Peyer's patch (tissue), 4 donors: ENCODE results near the gene CYP4X1. TPM values are rescaled to one million over a fixed set of nuclear protein-coding genes. Genes with fewer than 3 reads are reported as not detected.

ENCODE experiments used
- DNase-seq, 3 donors: peaks; one replicate each; pipeline ENCODE4 v3.0.0-alpha.2; 2017 to 2019
- H3K27ac ChIP-seq, 4 donors: fragments of 200-600 bp; sonication (generic); one replicate each; pipeline ENCODE4 v1.5.1; 2016 to 2019
- H3K27me3 ChIP-seq, 2 donors: fragments of 200-600 bp; sonication (generic); one replicate each; pipeline ENCODE4 v1.5.1; 2019
- H3K36me3 ChIP-seq, 3 donors: fragments of 200-600 bp; sonication (generic); one replicate each; pipeline ENCODE4 v1.5.1; 2016 to 2019
- H3K4me1 ChIP-seq, 4 donors: fragments of 200-600 bp; sonication (generic); one replicate each; pipeline ENCODE4 v1.5.1; 2016 to 2019
- H3K4me3 ChIP-seq, 4 donors: fragments of 200-600 bp; sonication (generic); 1 replicate in 3 of 4; 2 replicates in 1 of 4; pipeline ENCODE4 v1.5.1; 2016 to 2019; ENCODE audit warnings: mild to moderate bottlenecking in 1 of 4
- H3K9me3 ChIP-seq, 4 donors: fragments of 200-600 bp; sonication (generic); one replicate each; pipeline ENCODE4 v1.5.1; 2016 to 2019; ENCODE audit warnings: mild to moderate bottlenecking in 1 of 4
- POLR2A ChIP-seq, 2 donors: fragments of 450-650 bp; IDR thresholded peaks; one replicate each; pipeline ENCODE4 v1.5.1; 2017; ENCODE audit warnings: antibody characterized with exemption in 2 of 2, mild to moderate bottlenecking in 2 of 2, moderate library complexity in 2 of 2
- total RNA-seq, 4 donors: library from RNA; depleted of rRNA; stranded (reverse); fragments of >200 nt; gene quantifications; one replicate each; pipeline ENCODE4 v1.1.0, GENCODE V29; 2016
- TF ChIP-seq, protein P1 (sequence below), 6 experiments: fragments of 450-650 bp in 4 of 6; fragments of 200-600 bp in 2 of 6; sonication (generic) in 1 of 6; IDR thresholded peaks; one replicate each; pipeline ENCODE4 v1.5.1; 2017 to 2019; ENCODE audit warnings: antibody characterized with exemption in 6 of 6, mild to moderate bottlenecking in 3 of 6, moderate library complexity in 1 of 6

The CYP4X1 gene
- total RNA-seq, 4 donors from 2014 or later: 2.1 to 21.5 (median 4.8) TPM; not detected in 1

DNA sequence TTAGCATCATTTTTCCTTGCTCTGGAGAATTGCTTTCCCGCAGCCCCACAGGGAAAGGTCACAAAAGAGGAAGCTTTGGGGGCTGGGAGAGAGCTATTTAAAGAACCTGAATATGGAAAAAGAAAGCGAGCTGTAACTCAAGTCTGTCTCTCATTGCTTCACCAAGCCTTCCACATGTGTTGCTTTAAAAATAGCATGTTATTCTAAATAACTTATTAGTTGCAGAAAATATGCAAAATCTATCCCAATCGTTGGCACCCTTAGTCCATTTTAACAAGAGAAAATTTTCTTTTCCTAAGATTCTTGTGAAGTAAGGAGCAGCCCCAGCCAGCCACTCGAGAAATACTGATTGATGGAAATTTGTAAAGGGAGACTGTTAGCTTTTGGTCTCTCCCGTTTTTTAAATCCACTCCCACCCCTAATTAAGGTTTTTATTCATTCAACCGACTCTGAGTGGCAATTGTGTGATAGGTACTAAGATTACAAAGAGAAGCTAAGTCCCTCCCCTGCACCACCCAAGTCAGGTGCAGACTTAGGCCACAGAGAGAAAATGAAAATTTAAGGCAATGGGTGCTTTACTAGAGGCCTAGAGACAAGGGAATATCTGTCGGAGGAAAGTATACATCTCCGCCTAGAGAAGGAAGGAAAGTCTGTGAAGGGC is 802 bp downstream of the CYP4X1 start:
- peak overlapping the region in 2 of 4 donors; percentile 32 to 35 for H3K4me3 ChIP-seq
- TF ChIP-seq, protein P1, sequence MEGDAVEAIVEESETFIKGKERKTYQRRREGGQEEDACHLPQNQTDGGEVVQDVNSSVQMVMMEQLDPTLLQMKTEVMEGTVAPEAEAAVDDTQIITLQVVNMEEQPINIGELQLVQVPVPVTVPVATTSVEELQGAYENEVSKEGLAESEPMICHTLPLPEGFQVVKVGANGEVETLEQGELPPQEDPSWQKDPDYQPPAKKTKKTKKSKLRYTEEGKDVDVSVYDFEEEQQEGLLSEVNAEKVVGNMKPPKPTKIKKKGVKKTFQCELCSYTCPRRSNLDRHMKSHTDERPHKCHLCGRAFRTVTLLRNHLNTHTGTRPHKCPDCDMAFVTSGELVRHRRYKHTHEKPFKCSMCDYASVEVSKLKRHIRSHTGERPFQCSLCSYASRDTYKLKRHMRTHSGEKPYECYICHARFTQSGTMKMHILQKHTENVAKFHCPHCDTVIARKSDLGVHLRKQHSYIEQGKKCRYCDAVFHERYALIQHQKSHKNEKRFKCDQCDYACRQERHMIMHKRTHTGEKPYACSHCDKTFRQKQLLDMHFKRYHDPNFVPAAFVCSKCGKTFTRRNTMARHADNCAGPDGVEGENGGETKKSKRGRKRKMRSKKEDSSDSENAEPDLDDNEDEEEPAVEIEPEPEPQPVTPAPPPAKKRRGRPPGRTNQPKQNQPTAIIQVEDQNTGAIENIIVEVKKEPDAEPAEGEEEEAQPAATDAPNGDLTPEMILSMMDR (IDR thresholded peaks at IDR 0.05): no peak
- no peak for TF ChIP-seq POLR2A (IDR thresholded peaks at IDR 0.05)
- H3K27me3 ChIP-seq: no peaks in the 10 kb centered on the region
- H3K4me1 ChIP-seq: peaks cover 0 to 11% (median 0%) of the 10 kb centered on the region in 4 donors
- no peaks in the 10 kb centered on the region for H3K36me3 ChIP-seq
- H3K9me3 ChIP-seq: no peaks in the 10 kb centered on the region
- DNase-seq: no peak
- no peak overlapping the region for H3K27ac ChIP-seq

GRCh38 chr1:47030170-47030805 is 6.8 kb downstream of the CYP4X1 start:
- Histone ChIP-seq H3K9me3 (no peaks in the 10 kb centered on the region), H3K4me1 (no peaks in the 10 kb centered on the region), H3K27ac (no peak overlapping the region), H3K4me3 (no peak overlapping the region), H3K27me3 (no peaks in the 10 kb centered on the region), H3K36me3 (no peaks in the 10 kb centered on the region)
- no peak for DNase-seq
- no peak for TF ChIP-seq POLR2A (IDR thresholded peaks at IDR 0.05)
- TF ChIP-seq, protein P1 (IDR thresholded peaks at IDR 0.05): no peak

- H3K36me3 ChIP-seq: no peaks in the 10 kb centered on the region
- H3K27me3 ChIP-seq: no peaks in the 10 kb centered on the region
- H3K9me3 ChIP-seq: no peaks in the 10 kb centered on the region
- no peak overlapping the region for H3K27ac ChIP-seq
- no peak overlapping the region for H3K4me3 ChIP-seq
- DNase-seq: no peak
- H3K4me1 ChIP-seq: no peaks in the 10 kb centered on the region
- no peak for TF ChIP-seq POLR2A (IDR thresholded peaks at IDR 0.05)
- TF ChIP-seq, protein P1 (IDR thresholded peaks at IDR 0.05): no peak
These were observed 7.6 kb downstream of the CYP4X1 start for GRCh38 chr1:47031059-47031458.

- Histone ChIP-seq H3K27ac (no peak overlapping the region), H3K27me3 (no peaks in the 10 kb centered on the region), H3K4me1 (no peaks in the 10 kb centered on the region), H3K4me3 (no peak overlapping the region), H3K36me3 (no peaks in the 10 kb centered on the region), H3K9me3 (no peaks in the 10 kb centered on the region)
- no peak for DNase-seq
- TF ChIP-seq, protein P1 (IDR thresholded peaks at IDR 0.05): no peak
- TF ChIP-seq POLR2A (IDR thresholded peaks at IDR 0.05): no peak
These were observed 8.1 kb downstream of the CYP4X1 start for GRCh38 chr1:47031585-47031984.

- no peaks in the 10 kb centered on the region for H3K9me3 ChIP-seq
- DNase-seq: no peak
- H3K27ac ChIP-seq: no peak overlapping the region
- TF ChIP-seq POLR2A (IDR thresholded peaks at IDR 0.05): no peak
- TF ChIP-seq, protein P1 (IDR thresholded peaks at IDR 0.05): no peak
- H3K4me3 ChIP-seq: no peak overlapping the region
- H3K36me3 ChIP-seq: no peaks in the 10 kb centered on the region
- H3K4me1 ChIP-seq: no peaks in the 10 kb centered on the region
- no peaks in the 10 kb centered on the region for H3K27me3 ChIP-seq
These were observed 13.3 kb downstream of the CYP4X1 start for GRCh38 chr1:47036764-47037163.
